ENCODE data around the gene STX11.

STX11 gene

GRCh38 chr6:144232832-144233230 is 82.5 kb downstream of the STX11 start:
- no peak overlapping the region for H2AFZ ChIP-seq (ENCODE audit: low read depth, low read length)
- H3K79me2 ChIP-seq (ENCODE audit: low read length) = no peaks in the 10 kb centered on the region
- H3K36me3 ChIP-seq (replicated peaks; ENCODE audit: low read depth, low read length) = no peaks in the 10 kb centered on the region
- no peak for TF ChIP-seq EZH2phosphoT487 (IDR thresholded peaks at IDR 0.05; ENCODE audit: low read depth)
- TF ChIP-seq CTCF (IDR thresholded peaks at IDR 0.05; ENCODE audit: low read depth, low read length) = no peak
- no peak overlapping the region for H3K9ac ChIP-seq (ENCODE audit: low read length)
- no peaks in the 10 kb centered on the region for H3K4me1 ChIP-seq (ENCODE audit: low read length)
- no peaks in the 10 kb centered on the region for H4K20me1 ChIP-seq (ENCODE audit: insufficient read depth, low read length)
- no peaks in the 10 kb centered on the region for H3K9me3 ChIP-seq (ENCODE audit: insufficient read depth, low read length)
- no peaks in the 10 kb centered on the region for H3K27me3 ChIP-seq (ENCODE audit: low read depth, low read length)
- H3K4me3 ChIP-seq (ENCODE audit: low read length) = no peak overlapping the region
- H3K4me2 ChIP-seq (ENCODE audit: low read length) = no peak overlapping the region
- no peak overlapping the region for H3K27ac ChIP-seq (ENCODE audit: low read length)

- H3K9me3 ChIP-seq (ENCODE audit: insufficient read depth, low read length) = no peaks in the 10 kb centered on the region
- TF ChIP-seq EZH2phosphoT487 (IDR thresholded peaks at IDR 0.05; ENCODE audit: low read depth) = no peak
- TF ChIP-seq CTCF (IDR thresholded peaks at IDR 0.05; ENCODE audit: low read depth, low read length) = no peak
- no peaks in the 10 kb centered on the region for H3K4me1 ChIP-seq (ENCODE audit: low read length)
- H3K27ac ChIP-seq (ENCODE audit: low read length) = no peak overlapping the region
- H3K4me3 ChIP-seq (ENCODE audit: low read length) = no peak overlapping the region
- H3K4me2 ChIP-seq (ENCODE audit: low read length) = no peak overlapping the region
- no peaks in the 10 kb centered on the region for H4K20me1 ChIP-seq (ENCODE audit: insufficient read depth, low read length)
- no peak overlapping the region for H3K9ac ChIP-seq (ENCODE audit: low read length)
- no peaks in the 10 kb centered on the region for H3K79me2 ChIP-seq (ENCODE audit: low read length)
- no peak overlapping the region for H2AFZ ChIP-seq (ENCODE audit: low read depth, low read length)
- no peaks in the 10 kb centered on the region for H3K27me3 ChIP-seq (ENCODE audit: low read depth, low read length)
- no peaks in the 10 kb centered on the region for H3K36me3 ChIP-seq (replicated peaks; ENCODE audit: low read depth, low read length)
Observed at GRCh38 chr6:144234399-144234798, 84.1 kb downstream of the STX11 start.

GRCh38 chr6:144234935-144235334 is 84.6 kb downstream of the STX11 start:
- H3K27ac ChIP-seq (ENCODE audit: low read length) = no peak overlapping the region
- no peaks in the 10 kb centered on the region for H3K9me3 ChIP-seq (ENCODE audit: insufficient read depth, low read length)

More at GRCh38 chr6:144234935-144235334, 84.6 kb downstream of the STX11 start:
- Histone ChIP-seq H3K4me1 (ENCODE audit: low read length) (no peaks in the 10 kb centered on the region), H3K4me2 (ENCODE audit: low read length) (no peak overlapping the region), H3K27me3 (ENCODE audit: low read depth, low read length) (no peaks in the 10 kb centered on the region), H3K4me3 (ENCODE audit: low read length) (no peak overlapping the region), H3K79me2 (ENCODE audit: low read length) (no peaks in the 10 kb centered on the region), H4K20me1 (ENCODE audit: insufficient read depth, low read length) (no peaks in the 10 kb centered on the region), H3K36me3 (replicated peaks; ENCODE audit: low read depth, low read length) (no peaks in the 10 kb centered on the region), H2AFZ (ENCODE audit: low read depth, low read length) (no peak overlapping the region), H3K9ac (ENCODE audit: low read length) (no peak overlapping the region)
- TF ChIP-seq EZH2phosphoT487 (IDR thresholded peaks at IDR 0.05; ENCODE audit: low read depth) = no peak
- TF ChIP-seq CTCF (IDR thresholded peaks at IDR 0.05; ENCODE audit: low read depth, low read length) = no peak

Measured in OCI-LY3 (cell line).